Measurements from ENCODE around the gene NT5C3A. TPM values are rescaled to one million over a fixed set of nuclear protein-coding genes. Genes with fewer than 3 reads are reported as not detected.
"Not testable (repeated sequence)": the region's sequence is repeated elsewhere in the genome, so short reads cannot be mapped to it uniquely, and the experiment has no call there.

Gene NT5C3A
- 30.6 and 35.6 TPM in 2 replicates for total RNA-seq (2014; rRNA removed; shearing (Covaris generic))

- peak; percentile 68 for DNase-seq (ENCODE audit: low spot score)
Observed at GRCh38 chr7:33062023-33062781, at the start of gene NT5C3A. NT5C3A (minus strand) TSS chr7:33062776; CDS start chr7:33062705, 71 bp downstream.

GRCh38 chr7:33111614-33112013 lies 49.0 kb upstream of the NT5C3A start:
- DNase-seq (ENCODE audit: low spot score): no peak

GRCh38 chr7:33109758-33110238 lies 47.2 kb upstream of the NT5C3A start:
- DNase-seq (ENCODE audit: low spot score): peak; percentile 43

- DNase-seq (ENCODE audit: low spot score): peak; percentile 75
Observed at GRCh38 chr7:33109005-33109757, 46.6 kb upstream of the NT5C3A start, which contains the start of gene RP9. RP9 (minus strand) TSS chr7:33109404; CDS start chr7:33109372, 32 bp downstream.

GRCh38 chr7:33108554-33109004 lies 46.0 kb upstream of the NT5C3A start:
- peak; percentile 59 for DNase-seq (ENCODE audit: low spot score)

GRCh38 chr7:33107136-33108066 lies 44.8 kb upstream of the NT5C3A start:
- peak; percentile 78 for DNase-seq (ENCODE audit: low spot score)

- DNase-seq (ENCODE audit: low spot score): no peak
Observed at GRCh38 chr7:33101906-33102305, 39.3 kb upstream of the NT5C3A start.

GRCh38 chr7:33100770-33101169 lies 38.2 kb upstream of the NT5C3A start:
- no peak for DNase-seq (ENCODE audit: low spot score)

- DNase-seq (ENCODE audit: low spot score): no peak
Observed at GRCh38 chr7:33099154-33099940, 36.8 kb upstream of the NT5C3A start.

- DNase-seq (ENCODE audit: low spot score): not testable (repeated sequence)
Observed at GRCh38 chr7:33094745-33095275, 32.2 kb upstream of the NT5C3A start.

GRCh38 chr7:33093266-33093665 lies 30.7 kb upstream of the NT5C3A start:
- DNase-seq (ENCODE audit: low spot score): no peak

- DNase-seq (ENCODE audit: low spot score): no peak
Observed at GRCh38 chr7:33091641-33092191, 29.1 kb upstream of the NT5C3A start.

GRCh38 chr7:33091111-33091531 lies 28.5 kb upstream of the NT5C3A start:
- DNase-seq (ENCODE audit: low spot score): no peak

GRCh38 chr7:33089142-33089541 lies 26.6 kb upstream of the NT5C3A start:
- DNase-seq (ENCODE audit: low spot score): no peak

- no peak for DNase-seq (ENCODE audit: low spot score)
Observed at GRCh38 chr7:33087858-33088257, 25.3 kb upstream of the NT5C3A start.

GRCh38 chr7:33087356-33087755 lies 24.8 kb upstream of the NT5C3A start:
- no peak for DNase-seq (ENCODE audit: low spot score)

- DNase-seq (ENCODE audit: low spot score): no peak
Observed at GRCh38 chr7:33079763-33080690, 17.5 kb upstream of the NT5C3A start.

- no peak for DNase-seq (ENCODE audit: low spot score)
Observed at GRCh38 chr7:33079096-33079495, 16.5 kb upstream of the NT5C3A start.

- DNase-seq (ENCODE audit: low spot score): no peak
Observed at GRCh38 chr7:33076737-33077136, 14.2 kb upstream of the NT5C3A start.

Data from HT-29 (cell line).